SK-N-SH treated with all-trans-retinoic acid at 6 μM for 48 hours (cell line): Measurements from ENCODE around the gene SPOCK1.

Source experiments
- ATAC-seq: fragments of 200-7000 bp; cut with Tn5 transposase; 3 replicates; pipeline ENCODE4 v1.9.1; 2020; ENCODE audit warnings: mild to moderate bottlenecking, moderate library complexity
- ARNTL ChIP-seq: fragments of 450-650 bp; formaldehyde crosslinking; IDR thresholded peaks from 2 replicates; pipeline ENCODE4 v1.5.0; 2020; ENCODE audit warnings: low read depth, mild to moderate bottlenecking, moderate library complexity, borderline replicate concordance
- BACH2 ChIP-seq: fragments of 250-450 bp; sonication (Bioruptor Pico); IDR thresholded peaks from 2 replicates; pipeline ENCODE4 v1.9.0; 2021; ENCODE audit warnings: mild to moderate bottlenecking, borderline replicate concordance
- CSDC2 ChIP-seq: fragments of 250-450 bp; sonication (Bioruptor Pico); IDR thresholded peaks from 2 replicates; pipeline ENCODE4 v1.5.0; 2020; ENCODE audit warnings: mild to moderate bottlenecking, moderate library complexity
- GLIS3 ChIP-seq: fragments of 250-450 bp; sonication (Bioruptor Pico); IDR thresholded peaks from 2 replicates; pipeline ENCODE4 v1.5.0; 2020; ENCODE audit warnings: mild to moderate bottlenecking, moderate library complexity
- ISL1 ChIP-seq: fragments of 250-450 bp; sonication (Bioruptor Pico); IDR thresholded peaks from 2 replicates; pipeline ENCODE4 v2.1.2; 2022; ENCODE audit warnings: mild to moderate bottlenecking, moderate library complexity
- OSR1 ChIP-seq: fragments of 250-450 bp; sonication (Bioruptor Pico); IDR thresholded peaks from 2 replicates; pipeline ENCODE4 v1.8.0; 2022; ENCODE audit warnings: moderate library complexity, mild to moderate bottlenecking, inconsistent platforms
- PATZ1 ChIP-seq: fragments of 250-450 bp; sonication (Bioruptor Pico); IDR thresholded peaks from 2 replicates; pipeline ENCODE4 v1.8.0; 2020; ENCODE audit warnings: mild to moderate bottlenecking, moderate library complexity, borderline replicate concordance
- PPARA ChIP-seq: fragments of 250-450 bp; sonication (Bioruptor Pico); IDR thresholded peaks from 2 replicates; pipeline ENCODE4 v1.5.0; 2020; ENCODE audit warnings: mild to moderate bottlenecking, borderline replicate concordance
- SNAI2 ChIP-seq: fragments of 250-450 bp; sonication (Bioruptor Pico); IDR thresholded peaks from 2 replicates; pipeline ENCODE4 v1.5.0; 2020; ENCODE audit warnings: mild to moderate bottlenecking, moderate library complexity
- TCF4 ChIP-seq: fragments of 250-450 bp; sonication (Bioruptor Pico); IDR thresholded peaks from 2 replicates; pipeline ENCODE4 v1.8.0; 2021; ENCODE audit warnings: mild to moderate bottlenecking, moderate library complexity, borderline replicate concordance
- TOX ChIP-seq: fragments of 250-450 bp; sonication (Bioruptor Pico); IDR thresholded peaks from 2 replicates; pipeline ENCODE4 v1.8.0; 2021; ENCODE audit warnings: mild to moderate bottlenecking, moderate library complexity, borderline replicate concordance
- ZC3H10 ChIP-seq: fragments of 250-450 bp; sonication (Bioruptor Pico); IDR thresholded peaks from 2 replicates; pipeline ENCODE4 v1.5.1; 2021; ENCODE audit warnings: mild to moderate bottlenecking, moderate library complexity
- ZFP3 ChIP-seq: fragments of 250-450 bp; sonication (Bioruptor Pico); IDR thresholded peaks from 2 replicates; pipeline ENCODE4 v1.5.0; 2020; ENCODE audit warnings: mild to moderate bottlenecking, moderate library complexity
- ZFP30 ChIP-seq: fragments of 450-650 bp; formaldehyde crosslinking; IDR thresholded peaks from 2 replicates; pipeline ENCODE4 v1.5.0; 2022; ENCODE audit warnings: mild to moderate bottlenecking, moderate library complexity
- ZNF565 ChIP-seq: fragments of 450-650 bp; formaldehyde crosslinking; conservative IDR thresholded peaks from 2 replicates; pipeline ENCODE4 v1.5.0; 2020; ENCODE audit warnings: low read depth, mild to moderate bottlenecking, moderate library complexity
- ZNF8 ChIP-seq: fragments of 450-650 bp; formaldehyde crosslinking; IDR thresholded peaks from 2 replicates; pipeline ENCODE4 v1.5.0; 2020; ENCODE audit warnings: mild to moderate bottlenecking, moderate library complexity
- TF ChIP-seq, protein P1 (sequence below): fragments of 250-450 bp; sonication (Bioruptor Pico); IDR thresholded peaks from 2 replicates; pipeline ENCODE4 v1.8.0; 2021; ENCODE audit warnings: low read depth, mild to moderate bottlenecking, moderate library complexity, borderline replicate concordance
- TF ChIP-seq, protein P2 (sequence below): fragments of 250-450 bp; sonication (Bioruptor Pico); IDR thresholded peaks from 2 replicates; pipeline ENCODE4 v1.5.1; 2021; ENCODE audit warnings: mild to moderate bottlenecking, moderate library complexity

The SPOCK1 gene

GRCh38 chr5:137221943-137222342, 277.2 kb downstream of the SPOCK1 start:
- no peak for ATAC-seq
- TF ChIP-seq ZNF8 (CRISPR knock-in tag) (no peak), BACH2 (CRISPR knock-in tag) (no peak), TCF4 (no peak), OSR1 (CRISPR knock-in tag) (no peak), ISL1 (CRISPR knock-in tag) (no peak), PATZ1 (CRISPR knock-in tag) (no peak), TOX (CRISPR knock-in tag) (no peak), ZNF565 (CRISPR knock-in tag) (no peak), ARNTL (CRISPR knock-in tag) (no peak), ZFP30 (no peak), ZFP3 (CRISPR knock-in tag) (no peak)
- TF ChIP-seq, protein P1, sequence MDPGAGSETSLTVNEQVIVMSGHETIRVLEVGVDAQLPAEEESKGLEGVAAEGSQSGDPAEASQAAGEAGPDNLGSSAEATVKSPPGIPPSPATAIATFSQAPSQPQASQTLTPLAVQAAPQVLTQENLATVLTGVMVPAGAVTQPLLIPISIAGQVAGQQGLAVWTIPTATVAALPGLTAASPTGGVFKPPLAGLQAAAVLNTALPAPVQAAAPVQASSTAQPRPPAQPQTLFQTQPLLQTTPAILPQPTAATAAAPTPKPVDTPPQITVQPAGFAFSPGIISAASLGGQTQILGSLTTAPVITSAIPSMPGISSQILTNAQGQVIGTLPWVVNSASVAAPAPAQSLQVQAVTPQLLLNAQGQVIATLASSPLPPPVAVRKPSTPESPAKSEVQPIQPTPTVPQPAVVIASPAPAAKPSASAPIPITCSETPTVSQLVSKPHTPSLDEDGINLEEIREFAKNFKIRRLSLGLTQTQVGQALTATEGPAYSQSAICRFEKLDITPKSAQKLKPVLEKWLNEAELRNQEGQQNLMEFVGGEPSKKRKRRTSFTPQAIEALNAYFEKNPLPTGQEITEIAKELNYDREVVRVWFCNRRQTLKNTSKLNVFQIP (CRISPR knock-in tag): no peak

DNA sequence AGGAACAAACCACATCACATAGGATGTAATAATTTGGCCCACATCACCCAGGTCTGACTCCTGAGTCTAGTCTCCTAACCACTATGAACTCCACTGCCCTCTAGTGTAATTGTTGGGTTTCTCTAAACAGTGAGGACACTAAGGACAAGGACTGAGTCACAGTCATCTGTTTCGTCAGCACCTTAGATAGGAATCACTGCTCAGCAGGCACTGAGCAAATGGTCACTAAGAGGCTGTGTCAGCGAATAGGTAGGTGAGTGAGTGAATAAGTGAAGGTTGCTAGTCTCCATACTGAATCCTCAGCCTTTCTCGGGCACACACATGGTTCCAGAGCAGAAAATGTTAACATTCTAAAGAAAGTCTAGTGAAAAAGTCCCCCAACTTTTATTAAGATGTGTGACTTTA, 278.6 kb downstream of the SPOCK1 start:
- peak; percentile 96 for ATAC-seq
- TF ChIP-seq BACH2 (CRISPR knock-in tag) (no peak), ZFP30 (no peak), OSR1 (CRISPR knock-in tag) (no peak), PPARA (CRISPR knock-in tag) (no peak), ZNF565 (CRISPR knock-in tag) (no peak)
- TF ChIP-seq, protein P2, sequence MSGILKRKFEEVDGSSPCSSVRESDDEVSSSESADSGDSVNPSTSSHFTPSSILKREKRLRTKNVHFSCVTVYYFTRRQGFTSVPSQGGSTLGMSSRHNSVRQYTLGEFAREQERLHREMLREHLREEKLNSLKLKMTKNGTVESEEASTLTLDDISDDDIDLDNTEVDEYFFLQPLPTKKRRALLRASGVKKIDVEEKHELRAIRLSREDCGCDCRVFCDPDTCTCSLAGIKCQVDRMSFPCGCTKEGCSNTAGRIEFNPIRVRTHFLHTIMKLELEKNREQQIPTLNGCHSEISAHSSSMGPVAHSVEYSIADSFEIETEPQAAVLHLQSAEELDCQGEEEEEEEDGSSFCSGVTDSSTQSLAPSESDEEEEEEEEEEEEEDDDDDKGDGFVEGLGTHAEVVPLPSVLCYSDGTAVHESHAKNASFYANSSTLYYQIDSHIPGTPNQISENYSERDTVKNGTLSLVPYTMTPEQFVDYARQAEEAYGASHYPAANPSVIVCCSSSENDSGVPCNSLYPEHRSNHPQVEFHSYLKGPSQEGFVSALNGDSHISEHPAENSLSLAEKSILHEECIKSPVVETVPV (CRISPR knock-in tag): no peak

- ATAC-seq: no peak
- TF ChIP-seq TCF4 (no peak), ZFP3 (CRISPR knock-in tag) (no peak), GLIS3 (no peak), ZNF565 (CRISPR knock-in tag) (no peak), OSR1 (CRISPR knock-in tag) (no peak), TOX (CRISPR knock-in tag) (no peak), CSDC2 (CRISPR knock-in tag) (no peak), ZC3H10 (CRISPR knock-in tag) (no peak)
- TF ChIP-seq, protein P1 (CRISPR knock-in tag): no peak
Observed at GRCh38 chr5:137218896-137219295, 280.2 kb downstream of the SPOCK1 start.

DNA sequence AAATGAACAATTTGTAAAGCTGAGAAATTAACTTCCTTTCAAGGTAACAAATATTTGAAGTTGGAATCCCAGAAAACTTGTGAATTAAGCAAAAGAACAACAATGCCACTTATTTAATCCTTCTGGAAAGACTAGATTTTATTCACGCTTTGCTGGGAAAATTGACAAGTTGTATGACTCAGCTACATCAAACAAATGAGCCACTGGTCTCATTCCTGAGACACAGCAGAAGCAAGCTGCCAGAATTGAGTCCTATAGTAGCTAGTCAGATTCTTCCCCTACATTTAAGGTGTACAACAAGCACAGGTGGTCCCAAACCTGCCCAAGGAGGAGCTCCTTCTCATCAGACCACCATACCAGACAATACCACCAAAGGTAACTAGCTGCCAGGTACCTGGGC, 280.7 kb downstream of the SPOCK1 start:
- TF ChIP-seq, protein P1 (CRISPR knock-in tag): no peak
- TF ChIP-seq SNAI2 (no peak), PPARA (CRISPR knock-in tag) (no peak)
- ATAC-seq: no peak
